ENCODE data around the gene CHMP5. TPM values are rescaled to one million over a fixed set of nuclear protein-coding genes. Genes with fewer than 3 reads are reported as not detected.
A peak's percentile ranks its signal among the peaks of the same experiment; 100 is the strongest.

Gene CHMP5
- total RNA-seq, 1 experiment from 2014 or later = 53.4 TPM

GRCh38 chr9:33289496-33289895 lies 24.6 kb downstream of the CHMP5 start:
- peak; percentile 60 for DNase-seq
- Histone ChIP-seq H3K79me2 (ENCODE audit: low read length) (peaks cover 41% of the 10 kb centered on the region), H2AFZ (ENCODE audit: low read length) (no peak overlapping the region)

GRCh38 chr9:33289936-33290246 lies 25.0 kb downstream of the CHMP5 start:
- peak overlapping the region; percentile 86 for H3K4me2 ChIP-seq (ENCODE audit: low read depth, low read length, poor library complexity, severe bottlenecking)
- H3K27me3 ChIP-seq (ENCODE audit: low read length) = no peaks in the 10 kb centered on the region
- no peaks in the 10 kb centered on the region for H4K20me1 ChIP-seq (ENCODE audit: insufficient read depth, low read depth, low read length)
- H3K9ac ChIP-seq (ENCODE audit: low read length) = peak overlapping the region; percentile 83
- H3K79me2 ChIP-seq (ENCODE audit: low read length) = peaks cover 45% of the 10 kb centered on the region
- H3K36me3 ChIP-seq (ENCODE audit: insufficient read depth, low read length) = peaks cover 14% of the 10 kb centered on the region; the same call in 1 of the 2 replicates
- H2AFZ ChIP-seq (ENCODE audit: low read length) = no peak overlapping the region
- H3K27ac ChIP-seq (ENCODE audit: low read length) = peak overlapping the region; percentile 97
- H3K4me1 ChIP-seq (ENCODE audit: low read length) = peaks cover 52% of the 10 kb centered on the region
- H3K9me3 ChIP-seq (ENCODE audit: low read length) = no peaks in the 10 kb centered on the region
- no peaks in the 10 kb centered on the region for H3K9me2 ChIP-seq (replicated peaks; ENCODE audit: insufficient read depth, low read length)
- DNase-seq = no peak
- peak overlapping the region; percentile 78 for H3K4me3 ChIP-seq (ENCODE audit: low read length)

More at GRCh38 chr9:33289496-33289895, 24.6 kb downstream of the CHMP5 start:
- Histone ChIP-seq H3K4me1 (ENCODE audit: low read length) (peaks cover 48% of the 10 kb centered on the region), H3K4me3 (ENCODE audit: low read length) (peak overlapping the region; percentile 78), H4K20me1 (ENCODE audit: insufficient read depth, low read depth, low read length) (no peaks in the 10 kb centered on the region), H3K36me3 (ENCODE audit: insufficient read depth, low read length) (peaks cover 12% of the 10 kb centered on the region; the same call in 1 of the 2 replicates), H3K9me2 (replicated peaks; ENCODE audit: insufficient read depth, low read length) (no peaks in the 10 kb centered on the region), H3K9me3 (ENCODE audit: low read length) (no peaks in the 10 kb centered on the region), H3K9ac (ENCODE audit: low read length) (peak overlapping the region; percentile 83), H3K4me2 (ENCODE audit: low read depth, low read length, poor library complexity, severe bottlenecking) (peak overlapping the region; percentile 86), H3K27me3 (ENCODE audit: low read length) (no peaks in the 10 kb centered on the region), H3K27ac (ENCODE audit: low read length) (peak overlapping the region; percentile 97)

DNA sequence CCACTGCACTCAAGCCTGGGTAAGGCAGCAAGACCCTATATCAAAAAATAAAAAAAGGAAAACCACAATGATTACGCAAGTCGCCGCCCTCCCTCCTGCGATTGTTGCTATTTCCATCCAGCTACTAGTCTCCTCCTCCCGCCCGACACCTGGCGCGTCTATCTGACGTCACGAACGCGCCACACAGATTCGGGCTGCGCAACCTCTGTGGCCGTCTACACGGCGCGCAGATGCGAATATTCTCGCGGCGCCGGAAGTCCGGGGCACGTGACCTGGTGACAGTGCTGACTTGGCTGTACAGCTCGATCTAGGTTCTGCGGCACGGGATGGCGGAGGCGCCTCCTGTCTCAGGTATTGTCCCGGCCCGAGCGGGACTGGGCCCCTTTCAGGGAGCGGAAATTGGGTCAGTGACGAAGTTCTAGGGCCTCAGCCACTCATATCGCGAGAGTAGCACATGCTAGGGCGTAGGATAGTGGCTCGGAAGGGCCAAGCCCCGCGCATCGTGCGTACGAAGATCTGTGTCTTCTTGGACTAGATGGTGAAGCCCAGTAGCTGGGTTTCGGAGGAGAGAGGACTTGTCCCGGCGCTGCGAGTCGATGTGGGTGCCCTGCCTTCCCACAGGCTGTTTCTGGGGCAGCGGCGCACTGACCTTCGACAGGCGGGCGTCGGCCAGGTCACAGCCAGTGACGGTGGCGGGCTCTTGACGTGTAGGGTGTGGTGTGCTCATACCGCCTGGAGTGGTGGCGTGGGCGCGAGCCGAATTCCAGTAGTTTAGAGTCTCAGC lies 25.6 kb downstream of the CHMP5 start, which contains the start of gene NFX1:
NFX1 (plus strand) TSS at position 270 of the 784 bp plus-strand sequence; CDS start at position 327, 57 bp downstream.
- Histone ChIP-seq H3K4me2 (ENCODE audit: low read depth, low read length, poor library complexity, severe bottlenecking) (peak within 1 kb of the TSS; percentile 86), H3K4me1 (ENCODE audit: low read length) (peaks cover 58% of the 10 kb centered on the region), H3K9ac (ENCODE audit: low read length) (peak within 1 kb of the TSS; percentile 83), H3K9me3 (ENCODE audit: low read length) (no peaks in the 10 kb centered on the region), H2AFZ (ENCODE audit: low read length) (no peak within 1 kb of the TSS), H3K4me3 (ENCODE audit: low read length) (peak within 1 kb of the TSS; percentile 78), H3K36me3 (ENCODE audit: insufficient read depth, low read length) (peaks cover 18% of the 10 kb centered on the region; the same call in 1 of the 2 replicates), H4K20me1 (ENCODE audit: insufficient read depth, low read depth, low read length) (no peaks in the 10 kb centered on the region), H3K9me2 (replicated peaks; ENCODE audit: insufficient read depth, low read length) (no peaks in the 10 kb centered on the region), H3K79me2 (ENCODE audit: low read length) (peaks cover 51% of the 10 kb centered on the region), H3K27ac (ENCODE audit: low read length) (peak within 1 kb of the TSS; percentile 97), H3K27me3 (ENCODE audit: low read length) (no peaks in the 10 kb centered on the region)
- DNase-seq = peak; percentile 99

- Histone ChIP-seq H3K79me2 (ENCODE audit: low read length) (peaks cover 56% of the 10 kb centered on the region), H3K36me3 (ENCODE audit: insufficient read depth, low read length) (peaks cover 18% of the 10 kb centered on the region; the same call in 1 of the 2 replicates), H3K9me3 (ENCODE audit: low read length) (no peaks in the 10 kb centered on the region), H3K4me1 (ENCODE audit: low read length) (peaks cover 64% of the 10 kb centered on the region), H2AFZ (ENCODE audit: low read length) (no peak overlapping the region), H3K4me2 (ENCODE audit: low read depth, low read length, poor library complexity, severe bottlenecking) (peak overlapping the region; percentile 86), H3K27me3 (ENCODE audit: low read length) (no peaks in the 10 kb centered on the region), H3K9me2 (replicated peaks; ENCODE audit: insufficient read depth, low read length) (no peaks in the 10 kb centered on the region), H3K9ac (ENCODE audit: low read length) (peak overlapping the region; percentile 83), H3K4me3 (ENCODE audit: low read length) (peak overlapping the region; percentile 78), H4K20me1 (ENCODE audit: insufficient read depth, low read depth, low read length) (no peaks in the 10 kb centered on the region), H3K27ac (ENCODE audit: low read length) (peak overlapping the region; percentile 97)
- no peak for DNase-seq
Observed at GRCh38 chr9:33291031-33291397, 26.2 kb downstream of the CHMP5 start.

DNA sequence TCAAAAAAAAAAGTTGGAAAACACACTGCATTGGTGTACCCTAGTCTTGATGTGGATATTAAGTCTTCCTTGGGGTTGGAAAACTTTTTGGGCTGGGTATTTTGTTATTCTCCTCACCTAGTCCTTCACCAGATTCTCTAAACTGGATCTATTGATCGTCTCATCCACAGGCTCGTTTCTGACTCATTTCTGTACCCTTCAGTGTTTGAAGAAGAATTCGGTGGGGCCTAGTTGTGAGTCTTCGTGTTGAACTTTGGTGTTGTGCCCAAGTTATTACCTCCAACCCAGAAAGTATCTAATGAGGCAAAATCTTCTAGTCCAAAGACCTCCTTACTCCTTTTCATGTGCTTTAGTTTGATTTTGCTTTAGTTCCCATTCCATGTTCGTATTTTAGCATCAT lies 27.1 kb downstream of the CHMP5 start:
- Histone ChIP-seq H3K9me3 (ENCODE audit: low read length) (no peaks in the 10 kb centered on the region), H2AFZ (ENCODE audit: low read length) (no peak overlapping the region), H3K4me3 (ENCODE audit: low read length) (peak overlapping the region; percentile 78; the same call in 1 of the 2 replicates), H4K20me1 (ENCODE audit: insufficient read depth, low read depth, low read length) (no peaks in the 10 kb centered on the region), H3K9ac (ENCODE audit: low read length) (no peak overlapping the region), H3K9me2 (replicated peaks; ENCODE audit: insufficient read depth, low read length) (no peaks in the 10 kb centered on the region), H3K4me1 (ENCODE audit: low read length) (peaks cover 73% of the 10 kb centered on the region), H3K27me3 (ENCODE audit: low read length) (no peaks in the 10 kb centered on the region), H3K27ac (ENCODE audit: low read length) (peak overlapping the region; percentile 97), H3K4me2 (ENCODE audit: low read depth, low read length, poor library complexity, severe bottlenecking) (peak overlapping the region; percentile 86), H3K36me3 (ENCODE audit: insufficient read depth, low read length) (peaks cover 18% of the 10 kb centered on the region; the same call in 1 of the 2 replicates), H3K79me2 (ENCODE audit: low read length) (peaks cover 65% of the 10 kb centered on the region)
- DNase-seq = no peak

GRCh38 chr9:33293782-33294181 lies 28.9 kb downstream of the CHMP5 start:
- Histone ChIP-seq H3K4me1 (ENCODE audit: low read length) (peaks cover 87% of the 10 kb centered on the region), H3K79me2 (ENCODE audit: low read length) (peaks cover 82% of the 10 kb centered on the region), H3K36me3 (ENCODE audit: insufficient read depth, low read length) (peaks cover 29% of the 10 kb centered on the region; the same call in 1 of the 2 replicates), H4K20me1 (ENCODE audit: insufficient read depth, low read depth, low read length) (peaks cover 6% of the 10 kb centered on the region; the same call in 1 of the 2 replicates), H3K4me3 (ENCODE audit: low read length) (peak overlapping the region; percentile 50), H3K9ac (ENCODE audit: low read length) (peak overlapping the region; percentile 30; the same call in 1 of the 2 replicates), H2AFZ (ENCODE audit: low read length) (no peak overlapping the region), H3K27me3 (ENCODE audit: low read length) (no peaks in the 10 kb centered on the region), H3K9me3 (ENCODE audit: low read length) (no peaks in the 10 kb centered on the region), H3K9me2 (replicated peaks; ENCODE audit: insufficient read depth, low read length) (no peaks in the 10 kb centered on the region), H3K4me2 (ENCODE audit: low read depth, low read length, poor library complexity, severe bottlenecking) (peak overlapping the region; percentile 86), H3K27ac (ENCODE audit: low read length) (peak overlapping the region; percentile 97)
- DNase-seq = no peak

DNA sequence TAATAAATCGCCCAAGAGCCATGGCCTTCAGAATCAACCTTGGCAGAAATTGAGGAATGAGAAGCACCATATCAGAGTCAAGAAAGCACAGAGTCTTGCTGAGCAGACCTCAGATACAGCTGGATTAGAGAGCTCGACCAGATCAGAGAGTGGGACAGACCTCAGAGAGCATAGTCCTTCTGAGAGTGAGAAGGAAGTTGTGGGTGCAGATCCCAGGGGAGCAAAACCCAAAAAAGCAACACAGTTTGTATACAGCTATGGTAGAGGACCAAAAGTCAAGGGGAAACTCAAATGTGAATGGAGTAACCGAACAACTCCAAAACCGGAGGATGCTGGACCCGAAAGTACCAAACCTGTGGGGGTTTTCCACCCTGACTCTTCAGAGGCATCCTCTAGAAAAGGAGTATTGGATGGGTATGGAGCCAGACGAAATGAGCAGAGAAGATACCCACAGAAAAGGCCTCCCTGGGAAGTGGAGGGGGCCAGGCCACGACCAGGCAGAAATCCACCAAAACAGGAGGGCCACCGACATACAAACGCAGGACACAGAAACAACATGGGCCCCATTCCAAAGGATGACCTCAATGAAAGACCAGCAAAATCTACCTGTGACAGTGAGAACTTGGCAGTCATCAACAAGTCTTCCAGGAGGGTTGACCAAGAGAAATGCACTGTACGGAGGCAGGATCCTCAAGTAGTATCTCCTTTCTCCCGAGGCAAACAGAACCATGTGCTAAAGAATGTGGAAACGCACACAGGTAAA lies 30.0 kb downstream of the CHMP5 start:
- Histone ChIP-seq H3K9me3 (ENCODE audit: low read length) (no peaks in the 10 kb centered on the region), H3K27ac (ENCODE audit: low read length) (peak overlapping the region; percentile 97), H3K27me3 (ENCODE audit: low read length) (no peaks in the 10 kb centered on the region), H3K36me3 (ENCODE audit: insufficient read depth, low read length) (peaks cover 40% of the 10 kb centered on the region; the same call in 1 of the 2 replicates), H3K9me2 (replicated peaks; ENCODE audit: insufficient read depth, low read length) (no peaks in the 10 kb centered on the region), H4K20me1 (ENCODE audit: insufficient read depth, low read depth, low read length) (peaks cover 6% of the 10 kb centered on the region; the same call in 1 of the 2 replicates), H3K9ac (ENCODE audit: low read length) (peak overlapping the region; percentile 30), H3K4me3 (ENCODE audit: low read length) (peak overlapping the region; percentile 50), H3K4me2 (ENCODE audit: low read depth, low read length, poor library complexity, severe bottlenecking) (peak overlapping the region; percentile 86), H3K4me1 (ENCODE audit: low read length) (peaks cover 84% of the 10 kb centered on the region), H3K79me2 (ENCODE audit: low read length) (peaks cover 92% of the 10 kb centered on the region), H2AFZ (ENCODE audit: low read length) (no peak overlapping the region)
- DNase-seq = peak; percentile 78

DNA sequence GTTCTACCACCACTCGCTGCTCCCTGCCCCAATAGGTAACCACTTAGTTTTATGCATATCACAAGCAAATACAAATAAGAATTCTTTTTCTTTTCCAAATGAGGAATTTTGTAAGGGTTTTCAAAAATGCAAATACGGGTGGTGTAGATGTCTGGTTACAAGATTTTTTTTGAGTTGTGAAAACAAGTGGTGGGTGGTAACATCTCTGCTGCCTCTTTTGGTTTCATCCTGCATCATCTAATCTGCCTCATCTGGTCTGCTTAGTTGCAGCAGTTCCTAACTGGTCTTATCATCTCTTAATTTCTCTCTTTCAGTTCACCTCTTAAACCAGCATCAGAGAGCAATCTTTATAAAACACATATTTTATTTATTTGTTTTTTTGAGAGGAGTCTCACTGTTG lies 30.7 kb downstream of the CHMP5 start:
- Histone ChIP-seq H3K4me2 (ENCODE audit: low read depth, low read length, poor library complexity, severe bottlenecking) (peak overlapping the region; percentile 86), H3K9me3 (ENCODE audit: low read length) (no peaks in the 10 kb centered on the region), H3K36me3 (ENCODE audit: insufficient read depth, low read length) (peaks cover 47% of the 10 kb centered on the region; the same call in 1 of the 2 replicates), H3K27me3 (ENCODE audit: low read length) (no peaks in the 10 kb centered on the region), H3K4me1 (ENCODE audit: low read length) (peaks cover 84% of the 10 kb centered on the region), H3K4me3 (ENCODE audit: low read length) (peak overlapping the region; percentile 50; the same call in 1 of the 2 replicates), H2AFZ (ENCODE audit: low read length) (no peak overlapping the region), H3K79me2 (ENCODE audit: low read length) (peaks cover 97% of the 10 kb centered on the region), H3K9ac (ENCODE audit: low read length) (no peak overlapping the region; the same call in 1 of the 2 replicates), H3K9me2 (replicated peaks; ENCODE audit: insufficient read depth, low read length) (no peaks in the 10 kb centered on the region), H4K20me1 (ENCODE audit: insufficient read depth, low read depth, low read length) (peaks cover 9% of the 10 kb centered on the region; the same call in 1 of the 2 replicates), H3K27ac (ENCODE audit: low read length) (peak overlapping the region; percentile 97)
- DNase-seq = peak; percentile 58

All from Karpas-422 (cell line).